Measurements from ENCODE around the gene STARD8.
"Not testable (repeated sequence)": the region's sequence is repeated elsewhere in the genome, so short reads cannot be mapped to it uniquely, and the experiment has no call there.

The STARD8 gene

GRCh38 chrX:68677998-68678397 is 30.5 kb downstream of the STARD8 start:
- no peaks in the 10 kb centered on the region for H3K27me3 ChIP-seq (ENCODE audit: insufficient read depth, low read length)

DNA sequence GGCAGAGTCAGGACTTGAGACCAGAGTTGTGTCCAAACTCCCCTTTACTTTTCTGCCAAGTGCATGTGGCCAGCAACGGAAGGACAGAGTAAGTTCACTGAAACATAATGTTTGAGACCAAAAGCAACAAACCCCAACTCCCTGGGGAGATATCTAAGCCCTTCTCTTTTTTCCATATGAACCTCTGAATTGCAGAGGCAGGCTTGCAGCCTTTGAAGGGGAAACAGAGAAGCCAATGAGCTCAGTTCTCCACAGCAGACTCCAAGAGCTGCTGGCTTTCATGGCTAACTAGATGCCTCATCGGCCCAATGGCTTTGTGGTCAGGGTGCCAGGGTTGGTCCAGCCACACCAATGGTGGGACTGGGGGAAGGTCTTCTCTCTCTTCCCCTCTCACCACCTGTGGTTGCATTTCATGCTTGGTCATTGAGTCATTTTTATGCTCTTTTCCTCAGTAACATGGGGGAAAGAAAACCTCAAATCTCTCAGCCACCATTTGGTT is 34.0 kb downstream of the STARD8 start:
- no peak overlapping the region for H3K4me3 ChIP-seq (ENCODE audit: low read depth, low read length)
- peaks cover 14% of the 10 kb centered on the region for H3K4me1 ChIP-seq (ENCODE audit: control insufficient read depth, insufficient read depth, low read length, unreplicated experiment)
- no peaks in the 10 kb centered on the region for H3K27me3 ChIP-seq (ENCODE audit: insufficient read depth, low read length)
- H3K36me3 ChIP-seq (ENCODE audit: insufficient read depth, low read length) = no peaks in the 10 kb centered on the region
- H3K79me2 ChIP-seq (ENCODE audit: control insufficient read depth, insufficient read depth, low read length, unreplicated experiment) = no peaks in the 10 kb centered on the region
- no peak overlapping the region for H2AFZ ChIP-seq (ENCODE audit: low read length, unreplicated experiment)
- H3K27ac ChIP-seq (ENCODE audit: low read depth, low read length) = no peak overlapping the region

More at GRCh38 chrX:68677998-68678397, 30.5 kb downstream of the STARD8 start:
- Histone ChIP-seq H3K4me1 (ENCODE audit: control insufficient read depth, insufficient read depth, low read length, unreplicated experiment) (peaks cover 8% of the 10 kb centered on the region), H3K27ac (ENCODE audit: low read depth, low read length) (no peak overlapping the region), H3K79me2 (ENCODE audit: control insufficient read depth, insufficient read depth, low read length, unreplicated experiment) (no peaks in the 10 kb centered on the region), H2AFZ (ENCODE audit: low read length, unreplicated experiment) (no peak overlapping the region), H3K36me3 (ENCODE audit: insufficient read depth, low read length) (no peaks in the 10 kb centered on the region), H3K4me3 (ENCODE audit: low read depth, low read length) (no peak overlapping the region)

DNA sequence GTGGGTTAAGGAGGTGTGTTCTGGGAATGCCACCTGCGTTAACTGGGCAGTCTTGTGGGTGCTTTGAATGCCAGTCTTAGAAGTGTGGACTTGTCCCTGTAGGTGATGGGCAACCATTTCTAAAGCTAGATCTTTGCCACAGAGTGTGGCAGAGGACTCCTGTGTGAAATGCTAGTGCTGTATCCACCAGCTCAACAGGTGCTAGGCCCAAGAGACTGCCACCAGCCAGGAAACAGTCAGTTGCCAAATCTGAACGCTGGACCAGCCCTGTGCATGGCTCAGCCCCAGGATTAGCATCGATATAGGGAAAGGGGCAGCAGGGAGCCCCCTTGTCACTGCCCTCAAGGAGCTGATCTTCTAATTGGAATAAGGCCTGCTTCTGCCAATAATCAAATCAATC is 35.3 kb downstream of the STARD8 start:
- Histone ChIP-seq H3K36me3 (ENCODE audit: insufficient read depth, low read length) (no peaks in the 10 kb centered on the region), H3K4me3 (ENCODE audit: low read depth, low read length) (no peak overlapping the region), H3K27ac (ENCODE audit: low read depth, low read length) (no peak overlapping the region), H3K79me2 (ENCODE audit: control insufficient read depth, insufficient read depth, low read length, unreplicated experiment) (no peaks in the 10 kb centered on the region), H3K27me3 (ENCODE audit: insufficient read depth, low read length) (no peaks in the 10 kb centered on the region), H3K4me1 (ENCODE audit: control insufficient read depth, insufficient read depth, low read length, unreplicated experiment) (peaks cover 14% of the 10 kb centered on the region), H2AFZ (ENCODE audit: low read length, unreplicated experiment) (no peak overlapping the region)

DNA sequence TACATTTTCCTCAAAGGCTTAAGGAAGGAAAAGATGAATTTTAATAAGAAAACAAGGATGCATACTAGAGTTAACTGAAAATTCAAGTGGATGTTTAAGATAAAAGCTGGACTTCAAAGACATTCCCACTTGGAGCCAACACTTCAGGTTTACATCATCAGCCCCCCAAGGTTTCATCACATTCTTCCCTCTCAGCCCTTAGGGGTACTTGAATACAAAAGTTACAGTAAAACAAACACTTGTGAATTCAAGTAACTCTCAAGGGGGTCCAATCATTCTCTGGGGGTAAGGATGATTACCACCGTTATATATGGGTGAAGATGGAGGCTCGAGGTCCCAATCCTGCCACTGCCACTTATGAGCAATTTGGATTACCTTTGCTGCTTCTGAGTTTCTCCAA is 36.1 kb downstream of the STARD8 start:
- Histone ChIP-seq H3K27me3 (ENCODE audit: insufficient read depth, low read length) (no peaks in the 10 kb centered on the region), H3K4me1 (ENCODE audit: control insufficient read depth, insufficient read depth, low read length, unreplicated experiment) (peaks cover 14% of the 10 kb centered on the region), H3K79me2 (ENCODE audit: control insufficient read depth, insufficient read depth, low read length, unreplicated experiment) (no peaks in the 10 kb centered on the region), H3K4me3 (ENCODE audit: low read depth, low read length) (no peak overlapping the region), H3K27ac (ENCODE audit: low read depth, low read length) (no peak overlapping the region), H3K36me3 (ENCODE audit: insufficient read depth, low read length) (no peaks in the 10 kb centered on the region), H2AFZ (ENCODE audit: low read length, unreplicated experiment) (no peak overlapping the region)

GRCh38 chrX:68684291-68684918 is 36.9 kb downstream of the STARD8 start:
- H3K36me3 ChIP-seq (ENCODE audit: insufficient read depth, low read length) = no peaks in the 10 kb centered on the region
- H3K27me3 ChIP-seq (ENCODE audit: insufficient read depth, low read length) = no peaks in the 10 kb centered on the region
- H3K27ac ChIP-seq (ENCODE audit: low read depth, low read length) = no peak overlapping the region
- no peaks in the 10 kb centered on the region for H3K79me2 ChIP-seq (ENCODE audit: control insufficient read depth, insufficient read depth, low read length, unreplicated experiment)
- H3K4me3 ChIP-seq (ENCODE audit: low read depth, low read length) = no peak overlapping the region
- H3K4me1 ChIP-seq (ENCODE audit: control insufficient read depth, insufficient read depth, low read length, unreplicated experiment) = peaks cover 14% of the 10 kb centered on the region
- H2AFZ ChIP-seq (ENCODE audit: low read length, unreplicated experiment) = no peak overlapping the region

DNA sequence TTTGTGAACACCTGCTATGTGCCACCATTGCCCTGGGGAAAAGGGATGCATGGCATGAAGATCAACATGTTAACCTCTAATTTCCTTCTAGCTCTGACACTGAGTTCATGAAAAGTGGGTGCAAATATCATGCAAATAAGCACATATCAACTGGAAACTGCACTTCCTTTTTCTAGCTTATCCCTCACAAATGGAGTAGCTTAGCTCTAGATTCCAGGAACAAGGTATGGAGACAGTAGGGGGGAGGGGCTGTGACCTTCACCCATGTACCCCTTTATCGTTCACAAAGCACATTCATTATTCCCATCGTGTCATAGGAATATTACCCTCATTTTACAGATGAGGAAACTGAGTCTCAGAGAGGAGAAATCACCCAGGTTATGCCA is 37.4 kb downstream of the STARD8 start:
- H3K27ac ChIP-seq (ENCODE audit: low read depth, low read length) = no peak overlapping the region
- H3K36me3 ChIP-seq (ENCODE audit: insufficient read depth, low read length) = no peaks in the 10 kb centered on the region
- H3K27me3 ChIP-seq (ENCODE audit: insufficient read depth, low read length) = no peaks in the 10 kb centered on the region
- H3K4me1 ChIP-seq (ENCODE audit: control insufficient read depth, insufficient read depth, low read length, unreplicated experiment) = peaks cover 14% of the 10 kb centered on the region
- H3K79me2 ChIP-seq (ENCODE audit: control insufficient read depth, insufficient read depth, low read length, unreplicated experiment) = no peaks in the 10 kb centered on the region
- no peak overlapping the region for H3K4me3 ChIP-seq (ENCODE audit: low read depth, low read length)
- no peak overlapping the region for H2AFZ ChIP-seq (ENCODE audit: low read length, unreplicated experiment)

DNA sequence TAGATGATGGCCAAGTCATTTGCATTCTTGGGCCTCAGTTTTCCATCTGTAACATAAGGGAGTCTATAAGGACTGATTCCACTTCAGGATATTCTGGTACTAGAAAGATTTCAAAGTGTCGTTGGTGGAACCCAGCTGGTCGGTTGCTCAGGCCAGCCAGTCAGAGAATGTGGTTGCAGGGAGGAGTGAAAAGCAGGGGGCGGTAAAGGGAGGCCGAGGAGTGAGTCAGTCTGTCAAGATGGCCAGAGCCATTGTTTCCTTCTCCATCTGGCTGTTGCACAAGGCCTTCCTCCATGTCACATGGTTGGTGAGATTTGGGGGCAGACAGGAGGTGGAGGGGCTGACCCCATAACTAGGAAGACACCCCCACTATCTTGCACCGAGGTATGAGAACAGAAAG is 38.2 kb downstream of the STARD8 start:
- Histone ChIP-seq H3K36me3 (ENCODE audit: insufficient read depth, low read length) (no peaks in the 10 kb centered on the region), H3K27ac (ENCODE audit: low read depth, low read length) (no peak overlapping the region), H3K4me1 (ENCODE audit: control insufficient read depth, insufficient read depth, low read length, unreplicated experiment) (peaks cover 14% of the 10 kb centered on the region), H3K79me2 (ENCODE audit: control insufficient read depth, insufficient read depth, low read length, unreplicated experiment) (no peaks in the 10 kb centered on the region), H3K4me3 (ENCODE audit: low read depth, low read length) (peak overlapping the region; percentile 78), H2AFZ (ENCODE audit: low read length, unreplicated experiment) (no peak overlapping the region), H3K27me3 (ENCODE audit: insufficient read depth, low read length) (no peaks in the 10 kb centered on the region)

GRCh38 chrX:68686097-68686977 is 38.9 kb downstream of the STARD8 start:
- Histone ChIP-seq H3K27me3 (ENCODE audit: insufficient read depth, low read length) (no peaks in the 10 kb centered on the region), H3K27ac (ENCODE audit: low read depth, low read length) (no peak overlapping the region), H3K4me1 (ENCODE audit: control insufficient read depth, insufficient read depth, low read length, unreplicated experiment) (peaks cover 9% of the 10 kb centered on the region), H3K36me3 (ENCODE audit: insufficient read depth, low read length) (no peaks in the 10 kb centered on the region), H3K4me3 (ENCODE audit: low read depth, low read length) (peak overlapping the region; percentile 78), H2AFZ (ENCODE audit: low read length, unreplicated experiment) (peak overlapping the region; percentile 68), H3K79me2 (ENCODE audit: control insufficient read depth, insufficient read depth, low read length, unreplicated experiment) (no peaks in the 10 kb centered on the region)

GRCh38 chrX:68688931-68689330 is 41.5 kb downstream of the STARD8 start:
- H3K27ac ChIP-seq (ENCODE audit: low read depth, low read length); H3K27me3 ChIP-seq (ENCODE audit: insufficient read depth, low read length); H2AFZ ChIP-seq (ENCODE audit: low read length, unreplicated experiment); H3K79me2 ChIP-seq (ENCODE audit: control insufficient read depth, insufficient read depth, low read length, unreplicated experiment); H3K36me3 ChIP-seq (ENCODE audit: insufficient read depth, low read length); H3K4me3 ChIP-seq (ENCODE audit: low read depth, low read length): not testable (repeated sequence)
- H3K4me1 ChIP-seq (ENCODE audit: control insufficient read depth, insufficient read depth, low read length, unreplicated experiment) = peaks cover 11% of the 10 kb centered on the region

DNA sequence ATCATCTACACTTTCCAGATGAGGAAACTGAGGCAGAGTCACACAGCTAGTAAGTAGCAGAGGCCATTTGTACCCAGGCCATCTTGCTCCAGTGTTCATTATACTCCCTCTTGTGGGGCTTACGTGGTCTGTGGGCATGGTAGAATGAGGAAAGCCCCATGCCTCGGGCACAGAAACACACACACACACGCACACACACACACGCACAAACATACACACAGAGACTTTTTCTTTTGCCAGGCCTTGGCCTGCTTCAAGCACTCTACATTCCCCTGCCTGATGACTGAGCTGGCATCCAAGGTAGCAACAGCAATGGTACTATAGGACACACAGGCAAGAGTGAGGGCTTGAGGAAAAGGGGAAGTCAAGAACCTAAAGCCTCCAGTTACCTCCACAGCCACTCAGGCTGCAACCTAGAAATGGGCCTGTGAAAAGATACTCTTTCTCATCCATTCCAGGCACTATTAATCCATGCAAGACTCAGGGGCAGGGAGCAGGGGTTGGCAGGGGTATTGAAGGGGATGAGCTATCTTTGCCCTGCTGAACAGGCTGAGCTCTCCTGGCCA is 43.6 kb downstream of the STARD8 start:
- Histone ChIP-seq H3K36me3 (ENCODE audit: insufficient read depth, low read length) (no peaks in the 10 kb centered on the region), H3K27ac (ENCODE audit: low read depth, low read length) (no peak overlapping the region), H3K4me3 (ENCODE audit: low read depth, low read length) (no peak overlapping the region), H3K27me3 (ENCODE audit: insufficient read depth, low read length) (no peaks in the 10 kb centered on the region), H2AFZ (ENCODE audit: low read length, unreplicated experiment) (no peak overlapping the region), H3K79me2 (ENCODE audit: control insufficient read depth, insufficient read depth, low read length, unreplicated experiment) (no peaks in the 10 kb centered on the region), H3K4me1 (ENCODE audit: control insufficient read depth, insufficient read depth, low read length, unreplicated experiment) (peaks cover 14% of the 10 kb centered on the region)

Measured in ACC112 (cell line).